ENCODE measurements around the gene BTBD18. TPM values are rescaled to one million over a fixed set of nuclear protein-coding genes. Genes with fewer than 3 reads are reported as not detected.
"Not testable (repeated sequence)": the region's sequence is repeated elsewhere in the genome, so short reads cannot be mapped to it uniquely, and the experiment has no call there.

The BTBD18 gene
- total RNA-seq, 1 donor from 2014 or later = not detected

- H3K4me3 Mint-ChIP-seq = no peak overlapping the region
- DNase-seq (ENCODE audit: low read depth, low spot score) = no peak
- no peak overlapping the region for H3K27ac Mint-ChIP-seq (ENCODE audit: unreplicated experiment)
- no peaks in the 10 kb centered on the region for H3K9me3 Mint-ChIP-seq
- no peaks in the 10 kb centered on the region for H3K27me3 Mint-ChIP-seq (ENCODE audit: low read depth)
- H3K36me3 Mint-ChIP-seq (ENCODE audit: low read depth) = peaks cover 4% of the 10 kb centered on the region
- no peak for TF ChIP-seq CTCF (conservative IDR thresholded peaks at IDR 0.05)
- peaks cover 6% of the 10 kb centered on the region for H3K4me1 Mint-ChIP-seq
Observed at GRCh38 chr11:57732661-57733060, 19.0 kb downstream of the BTBD18 start.

DNA sequence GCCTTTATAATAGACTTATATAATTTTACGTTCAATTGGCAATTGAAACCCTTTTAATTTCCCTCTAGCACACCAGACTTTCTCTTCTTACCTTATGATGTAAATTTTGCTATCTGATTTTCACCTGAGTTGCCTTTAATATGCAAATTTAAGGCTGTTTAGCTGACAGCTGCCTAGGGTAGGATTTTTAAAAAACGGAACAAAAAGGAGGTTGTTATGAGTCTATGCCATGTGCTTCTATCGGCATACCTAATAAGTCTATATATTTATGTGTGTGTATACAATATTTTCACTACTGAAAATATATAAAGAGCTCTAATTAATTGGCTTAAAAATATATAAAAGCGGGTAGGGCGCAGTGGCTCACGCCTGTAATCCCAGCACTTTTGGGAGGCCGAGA, 22.1 kb downstream of the BTBD18 start:
- H3K9me3 Mint-ChIP-seq = no peaks in the 10 kb centered on the region
- no peaks in the 10 kb centered on the region for H3K27me3 Mint-ChIP-seq (ENCODE audit: low read depth)
- H3K36me3 Mint-ChIP-seq (ENCODE audit: low read depth) = peaks cover 3% of the 10 kb centered on the region
- no peak for DNase-seq (ENCODE audit: low read depth, low spot score)
- H3K4me1 Mint-ChIP-seq = peaks cover 6% of the 10 kb centered on the region
- TF ChIP-seq CTCF (conservative IDR thresholded peaks at IDR 0.05) = no peak
- H3K27ac Mint-ChIP-seq (ENCODE audit: unreplicated experiment) = no peak overlapping the region
- no peak overlapping the region for H3K4me3 Mint-ChIP-seq

DNA sequence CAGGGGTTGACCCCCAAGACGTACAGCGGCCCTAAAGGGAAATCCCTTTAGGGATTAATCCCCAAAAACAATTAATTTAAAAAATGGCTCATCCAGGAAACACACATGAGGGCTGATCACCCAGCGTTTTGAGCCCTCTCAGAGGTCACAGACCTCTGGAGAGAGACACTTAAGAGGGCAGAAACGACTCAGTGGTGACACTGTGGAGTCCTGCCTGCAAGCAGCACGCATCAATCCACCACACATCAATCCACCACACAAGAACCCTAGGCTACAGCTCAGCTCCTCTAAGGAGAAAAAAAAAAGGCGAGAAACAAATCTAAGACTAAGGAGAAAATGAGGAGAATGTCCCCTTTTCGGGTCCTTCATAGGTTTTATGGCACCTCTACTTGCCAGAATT, 22.8 kb downstream of the BTBD18 start:
- H3K9me3 Mint-ChIP-seq = no peaks in the 10 kb centered on the region
- no peaks in the 10 kb centered on the region for H3K27me3 Mint-ChIP-seq (ENCODE audit: low read depth)
- peaks cover 6% of the 10 kb centered on the region for H3K4me1 Mint-ChIP-seq
- H3K4me3 Mint-ChIP-seq = no peak overlapping the region
- TF ChIP-seq CTCF (conservative IDR thresholded peaks at IDR 0.05) = no peak
- no peak for DNase-seq (ENCODE audit: low read depth, low spot score)
- peaks cover 3% of the 10 kb centered on the region for H3K36me3 Mint-ChIP-seq (ENCODE audit: low read depth)
- peak overlapping the region; percentile 67 for H3K27ac Mint-ChIP-seq (ENCODE audit: unreplicated experiment)

DNA sequence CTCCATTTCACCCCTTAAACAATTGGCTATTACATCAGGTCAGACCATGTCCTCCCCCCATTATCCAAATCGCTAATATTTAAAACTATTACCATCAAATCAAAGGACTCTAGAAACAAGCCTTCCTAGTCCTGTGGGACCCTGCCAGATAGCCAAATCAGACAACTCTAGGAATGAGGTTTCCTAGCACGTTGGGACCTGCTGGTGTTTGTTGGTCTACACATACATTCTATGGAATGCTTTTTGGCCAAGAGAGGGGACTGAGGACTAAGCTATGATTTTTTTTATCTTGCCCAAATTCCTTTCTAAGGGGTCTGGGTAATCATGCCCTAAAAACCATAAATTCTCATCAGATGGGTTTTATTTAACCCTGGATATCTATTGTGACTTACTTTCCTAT, 24.4 kb downstream of the BTBD18 start:
- H3K27ac Mint-ChIP-seq (ENCODE audit: unreplicated experiment) = no peak overlapping the region

DNA sequence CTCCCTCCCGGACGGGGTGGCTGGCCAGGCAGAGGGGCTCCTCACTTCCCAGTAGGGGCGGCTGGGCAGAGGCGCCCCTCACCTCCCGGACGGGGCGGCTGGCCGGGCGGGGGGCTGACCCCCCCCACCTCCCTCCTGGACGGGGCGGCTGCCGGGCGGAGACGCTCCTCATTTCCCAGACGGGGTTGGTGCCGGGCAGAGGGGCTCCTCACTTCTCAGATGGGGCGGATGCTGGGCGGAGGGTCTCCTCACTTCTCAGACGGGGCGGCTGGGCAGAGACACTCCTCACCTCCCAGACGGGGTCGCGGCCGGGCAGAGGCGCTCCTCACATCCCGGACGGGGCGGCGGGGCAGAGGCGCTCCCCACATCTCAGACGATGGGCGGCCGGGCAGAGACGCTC, 34.9 kb downstream of the BTBD18 start:
- not testable (repeated sequence) for H3K4me3 Mint-ChIP-seq; DNase-seq (ENCODE audit: low read depth, low spot score); H3K27me3 Mint-ChIP-seq (ENCODE audit: low read depth); H3K9me3 Mint-ChIP-seq; H3K27ac Mint-ChIP-seq (ENCODE audit: unreplicated experiment)
- Mint-ChIP-seq H3K36me3 (ENCODE audit: low read depth) (peaks cover 13% of the 10 kb centered on the region), H3K4me1 (peaks cover 20% of the 10 kb centered on the region)

More for the DNA sequence above, 24.4 kb downstream of the BTBD18 start:
- no peak for TF ChIP-seq CTCF (conservative IDR thresholded peaks at IDR 0.05)
- peaks cover 6% of the 10 kb centered on the region for H3K4me1 Mint-ChIP-seq
- no peaks in the 10 kb centered on the region for H3K9me3 Mint-ChIP-seq
- H3K27me3 Mint-ChIP-seq (ENCODE audit: low read depth) = no peaks in the 10 kb centered on the region
- no peak for DNase-seq (ENCODE audit: low read depth, low spot score)
- no peak overlapping the region for H3K4me3 Mint-ChIP-seq
- H3K36me3 Mint-ChIP-seq (ENCODE audit: low read depth) = peaks cover 3% of the 10 kb centered on the region

- Mint-ChIP-seq H3K27ac (ENCODE audit: unreplicated experiment) (no peak overlapping the region), H3K9me3 (no peaks in the 10 kb centered on the region), H3K4me1 (peaks cover 29% of the 10 kb centered on the region), H3K27me3 (ENCODE audit: low read depth) (no peaks in the 10 kb centered on the region), H3K4me3 (peak overlapping the region; percentile 94), H3K36me3 (ENCODE audit: low read depth) (peaks cover 13% of the 10 kb centered on the region)
- no peak for TF ChIP-seq CTCF (conservative IDR thresholded peaks at IDR 0.05)
- DNase-seq (ENCODE audit: low read depth, low spot score) = no peak
Observed at GRCh38 chr11:57713835-57714234, 37.8 kb downstream of the BTBD18 start.

Data from neural crest cell (in vitro differentiated cells).